ENCODE measurements around the gene CCSER1.

CCSER1 gene

GRCh38 chr4:90209922-90210321 lies 82.7 kb downstream of the CCSER1 start:
- H3K4me3 ChIP-seq (ENCODE audit: low read depth, low read length): no peak overlapping the region
- TF ChIP-seq CTCF (IDR thresholded peaks at IDR 0.05; ENCODE audit: borderline replicate concordance, insufficient read depth, low read depth, low read length): no peak

- H3K4me3 ChIP-seq (ENCODE audit: low read depth, low read length): no peak overlapping the region
- TF ChIP-seq CTCF (IDR thresholded peaks at IDR 0.05; ENCODE audit: borderline replicate concordance, insufficient read depth, low read depth, low read length): no peak
These were observed 84.0 kb downstream of the CCSER1 start for GRCh38 chr4:90211174-90211573.

GRCh38 chr4:90215286-90215685 lies 88.1 kb downstream of the CCSER1 start:
- H3K4me3 ChIP-seq (ENCODE audit: low read depth, low read length): no peak overlapping the region
- TF ChIP-seq CTCF (IDR thresholded peaks at IDR 0.05; ENCODE audit: borderline replicate concordance, insufficient read depth, low read depth, low read length): no peak

- H3K4me3 ChIP-seq (ENCODE audit: low read depth, low read length): no peak overlapping the region
- TF ChIP-seq CTCF (IDR thresholded peaks at IDR 0.05; ENCODE audit: borderline replicate concordance, insufficient read depth, low read depth, low read length): no peak
These were observed 92.6 kb downstream of the CCSER1 start for GRCh38 chr4:90219822-90220221.

GRCh38 chr4:90220459-90220858 lies 93.3 kb downstream of the CCSER1 start:
- H3K4me3 ChIP-seq (ENCODE audit: low read depth, low read length): no peak overlapping the region
- no peak for TF ChIP-seq CTCF (IDR thresholded peaks at IDR 0.05; ENCODE audit: borderline replicate concordance, insufficient read depth, low read depth, low read length)

- TF ChIP-seq CTCF (IDR thresholded peaks at IDR 0.05; ENCODE audit: borderline replicate concordance, insufficient read depth, low read depth, low read length): no peak
- H3K4me3 ChIP-seq (ENCODE audit: low read depth, low read length): no peak overlapping the region
These were observed 99.5 kb downstream of the CCSER1 start for GRCh38 chr4:90226734-90227133.

- H3K4me3 ChIP-seq (ENCODE audit: low read depth, low read length): no peak overlapping the region
- TF ChIP-seq CTCF (IDR thresholded peaks at IDR 0.05; ENCODE audit: borderline replicate concordance, insufficient read depth, low read depth, low read length): no peak
These were observed 100.0 kb downstream of the CCSER1 start for GRCh38 chr4:90227177-90227576.

All from GM12875 (cell line).